Pons (tissue), 1 donor: ENCODE results near the gene POTEG.
"Not testable (repeated sequence)": the region's sequence is repeated elsewhere in the genome, so short reads cannot be mapped to it uniquely, and the experiment has no call there.

ENCODE experiments used
- DNase-seq: peaks from one replicate; pipeline ENCODE4 v3.0.0-alpha.2; 2016; ENCODE audit warnings: low spot score

Gene POTEG

GRCh38 chr14:19372813-19373500 is 61.2 kb downstream of the POTEG start:
- DNase-seq = not testable (repeated sequence)

GRCh38 chr14:19371767-19372166 is 62.4 kb downstream of the POTEG start:
- DNase-seq = not testable (repeated sequence)

DNA sequence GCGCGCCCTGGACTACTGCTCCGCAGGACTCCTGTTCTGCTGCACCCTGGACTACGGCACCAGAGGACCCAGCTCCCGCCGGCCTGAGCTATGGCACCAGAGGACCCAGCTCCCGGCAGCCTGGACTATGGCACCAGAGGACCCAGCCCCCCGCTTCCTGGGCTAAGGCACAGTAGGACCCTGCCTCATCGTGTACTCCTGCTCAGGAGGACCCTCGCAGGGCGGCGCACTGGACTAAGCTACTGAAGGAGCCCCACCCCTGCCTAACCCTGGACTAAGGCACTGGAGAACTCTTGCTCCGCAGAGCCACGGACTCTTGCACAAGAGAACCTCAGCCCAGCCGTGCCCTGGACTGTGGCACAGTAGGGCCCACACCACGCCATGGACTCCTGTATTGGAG is 71.3 kb downstream of the POTEG start:
- not testable (repeated sequence) for DNase-seq

DNA sequence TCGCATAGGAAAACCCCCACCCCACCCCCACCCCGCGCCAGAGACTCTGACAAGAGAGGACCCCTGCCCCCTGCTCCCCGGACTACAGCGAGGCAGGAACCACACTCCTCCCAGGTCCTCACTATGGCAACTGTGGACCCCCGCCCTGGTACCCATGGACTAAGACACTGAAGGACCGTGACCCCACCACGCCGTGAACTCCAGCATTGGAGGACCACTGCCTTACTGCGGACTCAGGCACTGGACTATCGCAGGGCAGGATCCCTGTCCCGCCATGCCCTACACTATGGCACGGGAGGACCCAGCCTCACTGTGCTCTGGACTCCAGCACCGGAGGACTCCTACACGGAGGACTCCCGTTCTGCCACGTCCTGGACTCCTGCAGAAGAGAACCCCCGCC is 71.8 kb downstream of the POTEG start:
- not testable (repeated sequence) for DNase-seq

DNA sequence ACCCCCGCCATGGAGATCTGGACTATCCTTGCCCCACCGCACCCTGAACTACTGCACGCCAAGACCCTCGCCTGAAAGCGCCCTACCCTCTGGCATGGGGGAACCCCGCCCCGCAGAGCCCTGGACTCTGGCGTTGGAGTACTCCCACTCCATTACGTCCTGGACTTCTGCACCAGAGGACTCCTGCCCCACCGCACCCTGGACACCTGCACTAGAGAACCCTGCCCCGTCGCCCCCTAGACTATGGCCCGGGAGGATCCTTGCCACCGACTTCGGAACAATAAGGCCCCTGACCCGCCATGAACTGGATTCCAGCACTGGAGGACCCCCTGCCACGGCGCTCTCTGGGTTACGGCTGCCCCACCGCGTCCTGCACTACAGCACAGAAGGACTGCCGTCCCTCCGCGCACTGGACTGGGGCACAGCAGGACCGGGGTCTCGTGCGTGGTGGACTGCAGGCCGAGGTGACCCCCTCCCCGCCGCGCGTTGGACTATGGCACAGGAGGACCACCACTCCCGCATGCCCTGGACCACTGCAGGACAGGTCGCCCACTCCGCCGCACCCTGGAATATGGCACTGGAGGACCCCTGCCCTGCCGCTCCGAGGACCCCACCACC is 72.4 kb downstream of the POTEG start:
- DNase-seq = not testable (repeated sequence)

- not testable (repeated sequence) for DNase-seq
Measured at GRCh38 chr14:19360937-19361635, 73.1 kb downstream of the POTEG start.
